ENCODE data around the gene ATP5F1B. TPM values are rescaled to one million over a fixed set of nuclear protein-coding genes. Genes with fewer than 3 reads are reported as not detected.

ATP5F1B gene
- total and polyA plus RNA-seq, 4 donors, result 216 to 537 (median 389) TPM

DNA sequence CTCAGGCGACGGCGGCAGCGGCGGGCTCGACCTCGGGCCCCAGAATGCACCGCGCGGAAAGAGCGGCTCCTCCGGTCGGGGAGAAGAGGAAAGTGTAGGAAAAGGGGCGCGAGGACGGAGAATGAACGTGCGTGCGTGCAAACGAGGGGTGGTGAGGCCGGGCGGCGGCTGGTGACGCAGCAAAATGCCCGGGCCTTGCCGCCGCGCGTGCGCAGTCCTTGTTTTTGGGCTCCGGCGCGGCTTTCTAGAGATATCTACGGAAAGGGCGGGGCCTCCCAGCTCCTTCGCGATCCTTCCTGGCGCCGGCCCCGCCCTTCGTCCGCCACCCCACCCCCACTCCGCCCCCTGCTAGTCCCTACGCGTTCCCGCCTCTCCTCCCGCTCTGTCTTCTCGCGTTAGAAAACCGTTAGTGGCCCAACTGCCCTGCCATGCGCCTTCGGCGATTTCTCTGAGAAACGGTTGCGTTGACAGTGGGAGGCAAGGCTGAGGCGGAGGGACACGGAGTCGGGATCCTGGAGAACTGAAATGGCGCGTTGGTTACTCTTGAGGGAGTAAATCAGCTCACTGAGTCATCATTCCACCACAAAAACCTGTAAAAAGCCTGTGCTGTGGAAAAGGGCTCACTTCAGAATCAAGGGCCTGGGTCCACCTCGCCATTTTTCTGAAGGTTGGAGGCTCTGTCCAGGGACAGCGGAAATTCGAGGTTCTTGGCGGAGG, 42.5 kb upstream of the ATP5F1B start, which contains the start of gene PTGES3:
Gene PTGES3, minus strand, starts transcription at position 156 of the 717 bp plus-strand sequence. CDS start 285 bp downstream, outside the sequence.
- Histone ChIP-seq H3K36me3 (ENCODE audit: control insufficient read depth in 4 of 4, insufficient read depth in 4 of 4, low read length in 4 of 4) (peaks cover 0 to 7% (median 0%) of the 10 kb centered on the region in 4 donors), H3K4me1 (ENCODE audit: control insufficient read depth in 5 of 5, insufficient read depth in 5 of 5, low read length in 5 of 5) (peaks cover 0 to 20% (median 4%) of the 10 kb centered on the region in 5 donors), H3K9me3 (ENCODE audit: control insufficient read depth in 4 of 4, insufficient read depth in 3 of 4, low read length in 3 of 4) (no peaks in the 10 kb centered on the region), H3K27me3 (ENCODE audit: control insufficient read depth in 3 of 3, insufficient read depth in 3 of 3, low read length in 2 of 3) (no peaks in the 10 kb centered on the region), H3K4me3 (peak within 1 kb of the TSS; percentile 64), H3K9ac (ENCODE audit: insufficient read depth in 1 of 2, low read length in 2 of 2) (peak within 1 kb of the TSS; percentile 89 to 98), H3K27ac (ENCODE audit: low read depth in 1 of 2, low read length in 1 of 2) (peak within 1 kb of the TSS; percentile 98 to 99)
- WGBS, 2 donors, result 0 to 1% methylated on average over 56 to 64 of the region's 64 CpGs
- no peak for TF ChIP-seq CTCF (IDR thresholded peaks at IDR 0.05; ENCODE audit: control extremely low read depth, extremely low read depth)
- ATAC-seq (ENCODE audit: insufficient read depth, low FRiP score) (peak; percentile 92), DNase-seq (peak; percentile 99)

GRCh38 chr12:56687223-56688128, 41.7 kb upstream of the ATP5F1B start:
- H3K27ac ChIP-seq (ENCODE audit: low read depth in 1 of 2, low read length in 1 of 2), result peak overlapping the region; percentile 98 to 99
- peaks cover 0 to 7% (median 2%) of the 10 kb centered on the region in 4 donors for H3K36me3 ChIP-seq (ENCODE audit: control insufficient read depth in 4 of 4, insufficient read depth in 4 of 4, low read length in 4 of 4)
- DNase-seq (peak; percentile 56 to 60 (median 59)), ATAC-seq (ENCODE audit: insufficient read depth, low FRiP score) (peak; percentile 23)
- TF ChIP-seq CTCF (IDR thresholded peaks at IDR 0.05; ENCODE audit: control extremely low read depth, extremely low read depth), result no peak
- peak overlapping the region; percentile 89 to 97 for H3K9ac ChIP-seq (ENCODE audit: insufficient read depth in 1 of 2, low read length in 2 of 2)
- H3K27me3 ChIP-seq (ENCODE audit: control insufficient read depth in 3 of 3, insufficient read depth in 3 of 3, low read length in 2 of 3), result no peaks in the 10 kb centered on the region
- peak overlapping the region; percentile 64 for H3K4me3 ChIP-seq
- peaks cover 0 to 20% (median 4%) of the 10 kb centered on the region in 5 donors for H3K4me1 ChIP-seq (ENCODE audit: control insufficient read depth in 5 of 5, insufficient read depth in 5 of 5, low read length in 5 of 5)
- 0 to 1% methylated on average over 62 of the region's 62 CpGs for WGBS, 2 donors
- no peaks in the 10 kb centered on the region for H3K9me3 ChIP-seq (ENCODE audit: control insufficient read depth in 4 of 4, insufficient read depth in 3 of 4, low read length in 3 of 4)

DNA sequence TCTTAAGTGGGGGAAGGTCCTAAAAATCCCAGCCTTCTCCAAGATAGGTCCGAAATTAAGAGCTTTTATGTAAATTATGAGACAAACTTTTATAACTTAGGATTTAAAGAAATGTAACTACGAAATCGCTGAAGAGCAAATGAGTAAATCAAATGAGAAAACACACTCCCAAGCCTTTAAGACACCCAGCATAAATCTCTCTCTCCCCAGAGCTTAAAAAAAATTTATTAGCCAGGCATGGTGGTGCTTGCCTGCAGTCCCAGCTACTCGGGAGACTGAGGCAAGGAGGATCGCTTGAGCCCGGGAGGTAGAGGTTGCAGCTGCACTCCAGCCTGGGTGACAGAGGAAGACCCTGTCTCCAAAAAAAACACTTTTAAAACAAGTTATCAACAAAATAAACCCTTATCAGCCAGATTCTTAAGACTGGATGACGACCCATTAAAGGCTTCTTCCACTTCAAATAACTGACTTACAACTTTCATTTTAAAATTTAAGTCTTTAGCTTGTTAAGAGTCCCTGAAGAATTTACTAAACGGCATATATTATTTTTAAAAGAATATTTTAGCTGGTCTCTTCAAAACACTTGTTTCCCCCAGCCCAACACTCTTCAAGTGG, 39.1 kb upstream of the ATP5F1B start:
- no peak overlapping the region for H3K4me3 ChIP-seq
- H3K4me1 ChIP-seq (ENCODE audit: control insufficient read depth in 5 of 5, insufficient read depth in 5 of 5, low read length in 5 of 5), result peaks cover 0 to 20% (median 10%) of the 10 kb centered on the region in 5 donors
- 24 to 42% methylated on average over 8 of the region's 8 CpGs for WGBS, 2 donors
- H3K36me3 ChIP-seq (ENCODE audit: control insufficient read depth in 4 of 4, insufficient read depth in 4 of 4, low read length in 4 of 4), result peaks cover 7 to 13% (median 9%) of the 10 kb centered on the region in 4 donors
- DNase-seq (no peak), ATAC-seq (ENCODE audit: insufficient read depth, low FRiP score) (no peak)
- no peaks in the 10 kb centered on the region for H3K9me3 ChIP-seq (ENCODE audit: control insufficient read depth in 4 of 4, insufficient read depth in 3 of 4, low read length in 3 of 4)
- H3K9ac ChIP-seq (ENCODE audit: insufficient read depth in 1 of 2, low read length in 2 of 2), result peak overlapping the region in 1 of 2 donors; percentile 62
- no peaks in the 10 kb centered on the region for H3K27me3 ChIP-seq (ENCODE audit: control insufficient read depth in 3 of 3, insufficient read depth in 3 of 3, low read length in 2 of 3)
- H3K27ac ChIP-seq (ENCODE audit: low read depth in 1 of 2, low read length in 1 of 2), result peak overlapping the region in 1 of 2 donors; percentile 83
- TF ChIP-seq CTCF (IDR thresholded peaks at IDR 0.05; ENCODE audit: control extremely low read depth, extremely low read depth), result no peak

All from lung (tissue), 12 donors.